DND-41 (cell line): ENCODE data around the gene NIPSNAP3A.

Experiments
- ATAC-seq: fragments of 200-7000 bp; cut with Tn5 transposase; 3 replicates; pipeline ENCODE4 v1.9.1; 2021; ENCODE audit warnings: low read depth; ENCODE audit not compliant: insufficient read depth
- DNase-seq: peaks from one replicate; pipeline ENCODE4 v3.0.0-alpha.2; 2020
- H2AFZ ChIP-seq: 2 replicates; pipeline ENCODE4 v1.6.0; 2012; ENCODE audit warnings: low read depth, low read length
- H3K27ac ChIP-seq: 2 replicates; pipeline ENCODE4 v1.5.1; 2012; ENCODE audit warnings: low read length, inconsistent platforms
- H3K27me3 ChIP-seq: fragments of 200-600 bp; sonication (generic); 2 replicates; pipeline ENCODE4 v1.6.0; 2012; ENCODE audit warnings: low read length, mild to moderate bottlenecking, inconsistent platforms; ENCODE audit not compliant: insufficient read depth, poor library complexity
- H3K36me3 ChIP-seq: 2 replicates; pipeline ENCODE4 v1.5.1; 2012; ENCODE audit warnings: low read length, inconsistent platforms; ENCODE audit not compliant: insufficient read depth
- H3K4me1 ChIP-seq: 2 replicates; pipeline ENCODE4 v1.5.1; 2012; ENCODE audit warnings: mild to moderate bottlenecking, low read length; ENCODE audit not compliant: insufficient read depth
- H3K4me2 ChIP-seq: 2 replicates; pipeline ENCODE4 v1.6.0; 2012; ENCODE audit warnings: mild to moderate bottlenecking, moderate library complexity, low read length, inconsistent platforms; ENCODE audit not compliant: insufficient read depth
- H3K4me3 ChIP-seq, 2 experiments: fragments of 200-600 bp in 1 of 2; shearing (Covaris generic) in 1 of 2; 2 replicates each; pipeline ENCODE4 v1.5.1; 2012 to 2016; ENCODE audit warnings: inconsistent platforms in 2 of 2, low read length in 2 of 2, mild to moderate bottlenecking in 2 of 2, low read depth in 1 of 2, moderate library complexity in 1 of 2
- H3K79me2 ChIP-seq: 2 replicates; pipeline ENCODE4 v1.6.0; 2012; ENCODE audit warnings: low read length, inconsistent platforms; ENCODE audit not compliant: insufficient read depth
- H3K9ac ChIP-seq: 2 replicates; pipeline ENCODE4 v1.6.0; 2012; ENCODE audit warnings: low read depth, mild to moderate bottlenecking, inconsistent platforms, low read length, moderate library complexity
- H3K9me3 ChIP-seq: 2 replicates; pipeline ENCODE4 v1.5.1; 2012; ENCODE audit warnings: low read length, moderate library complexity, mild to moderate bottlenecking, inconsistent platforms; ENCODE audit not compliant: insufficient read depth, severe bottlenecking
- H4K20me1 ChIP-seq: 2 replicates; pipeline ENCODE4 v1.6.0; 2012; ENCODE audit warnings: low read length; ENCODE audit not compliant: insufficient read depth
- EZH2 ChIP-seq: IDR thresholded peaks from 3 replicates; pipeline ENCODE4 v1.6.1; 2012; ENCODE audit warnings: borderline replicate concordance, low read depth, mild to moderate bottlenecking, moderate library complexity, low read length, inconsistent platforms; ENCODE audit not compliant: severe bottlenecking
- TF ChIP-seq, protein P1 (sequence below): IDR thresholded peaks from 2 replicates; pipeline ENCODE4 v1.5.1; 2012; ENCODE audit warnings: borderline replicate concordance, low read length, moderate library complexity, mild to moderate bottlenecking; ENCODE audit not compliant: poor library complexity, severe bottlenecking; ENCODE audit errors: extremely low read depth

NIPSNAP3A gene

DNA sequence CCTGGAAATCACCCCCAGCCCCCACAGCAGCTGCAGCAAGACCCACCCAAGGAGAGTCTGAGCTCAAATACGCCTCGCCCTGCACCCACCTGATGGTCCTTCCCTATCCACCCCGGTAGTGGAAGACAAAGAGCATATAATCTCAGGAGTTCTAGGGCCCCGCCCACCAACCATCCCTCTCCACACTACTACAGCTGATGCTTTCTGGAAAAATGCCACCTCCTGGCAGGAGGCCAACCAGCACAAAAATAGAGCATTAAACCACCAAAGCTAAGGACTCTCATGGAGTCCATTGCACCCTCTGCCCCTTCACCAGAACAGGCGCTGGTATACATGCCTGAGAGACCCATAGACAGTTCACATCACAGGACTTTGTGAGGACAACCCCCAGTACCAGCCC is 22.5 kb upstream of the NIPSNAP3A start:
- H3K4me1 ChIP-seq, result no peaks in the 10 kb centered on the region
- no peaks in the 10 kb centered on the region for H3K27me3 ChIP-seq
- no peak overlapping the region for H3K27ac ChIP-seq
- H2AFZ ChIP-seq, result no peak overlapping the region
- H3K4me3 ChIP-seq, result no peak overlapping the region
- no peak overlapping the region for H3K9ac ChIP-seq
- no peaks in the 10 kb centered on the region for H3K79me2 ChIP-seq
- H3K9me3 ChIP-seq, result no peaks in the 10 kb centered on the region
- no peak overlapping the region for H3K4me2 ChIP-seq
- ATAC-seq, result no peak
- TF ChIP-seq, protein P1, sequence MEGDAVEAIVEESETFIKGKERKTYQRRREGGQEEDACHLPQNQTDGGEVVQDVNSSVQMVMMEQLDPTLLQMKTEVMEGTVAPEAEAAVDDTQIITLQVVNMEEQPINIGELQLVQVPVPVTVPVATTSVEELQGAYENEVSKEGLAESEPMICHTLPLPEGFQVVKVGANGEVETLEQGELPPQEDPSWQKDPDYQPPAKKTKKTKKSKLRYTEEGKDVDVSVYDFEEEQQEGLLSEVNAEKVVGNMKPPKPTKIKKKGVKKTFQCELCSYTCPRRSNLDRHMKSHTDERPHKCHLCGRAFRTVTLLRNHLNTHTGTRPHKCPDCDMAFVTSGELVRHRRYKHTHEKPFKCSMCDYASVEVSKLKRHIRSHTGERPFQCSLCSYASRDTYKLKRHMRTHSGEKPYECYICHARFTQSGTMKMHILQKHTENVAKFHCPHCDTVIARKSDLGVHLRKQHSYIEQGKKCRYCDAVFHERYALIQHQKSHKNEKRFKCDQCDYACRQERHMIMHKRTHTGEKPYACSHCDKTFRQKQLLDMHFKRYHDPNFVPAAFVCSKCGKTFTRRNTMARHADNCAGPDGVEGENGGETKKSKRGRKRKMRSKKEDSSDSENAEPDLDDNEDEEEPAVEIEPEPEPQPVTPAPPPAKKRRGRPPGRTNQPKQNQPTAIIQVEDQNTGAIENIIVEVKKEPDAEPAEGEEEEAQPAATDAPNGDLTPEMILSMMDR, result no peak
- no peak for TF ChIP-seq EZH2
- no peaks in the 10 kb centered on the region for H3K36me3 ChIP-seq
- H4K20me1 ChIP-seq, result no peaks in the 10 kb centered on the region
- DNase-seq, result no peak

DNA sequence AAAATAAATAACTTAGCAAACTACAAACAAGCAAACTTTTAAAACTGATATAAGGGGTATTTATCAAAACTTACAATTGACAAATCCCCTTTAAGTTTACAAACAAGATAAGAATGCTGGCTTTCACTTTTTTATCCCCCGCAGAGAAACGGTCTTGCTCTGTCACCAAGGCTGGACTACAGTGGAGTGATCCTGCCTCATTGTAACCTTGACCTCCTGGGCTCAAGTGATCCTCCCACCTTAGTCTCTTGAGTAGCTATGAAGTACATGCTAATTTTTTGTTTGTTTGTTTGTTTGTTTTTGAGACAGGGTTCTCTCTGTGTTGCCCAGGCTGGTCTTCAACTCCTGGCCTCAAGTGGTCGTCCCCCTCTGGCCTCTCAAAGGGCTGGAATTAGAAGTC is 9.0 kb upstream of the NIPSNAP3A start:
- no peak for TF ChIP-seq EZH2
- TF ChIP-seq, protein P1, result no peak
- ATAC-seq (no peak), DNase-seq (no peak)
- no peaks in the 10 kb centered on the region for H3K9me3 ChIP-seq
- H3K27ac ChIP-seq, result no peak overlapping the region
- no peak overlapping the region for H3K4me2 ChIP-seq
- no peak overlapping the region for H3K9ac ChIP-seq
- no peaks in the 10 kb centered on the region for H4K20me1 ChIP-seq
- H3K27me3 ChIP-seq, result no peaks in the 10 kb centered on the region
- H3K79me2 ChIP-seq, result no peaks in the 10 kb centered on the region
- no peaks in the 10 kb centered on the region for H3K36me3 ChIP-seq
- no peak overlapping the region for H2AFZ ChIP-seq
- H3K4me1 ChIP-seq, result no peaks in the 10 kb centered on the region
- H3K4me3 ChIP-seq, result no peak overlapping the region

DNA sequence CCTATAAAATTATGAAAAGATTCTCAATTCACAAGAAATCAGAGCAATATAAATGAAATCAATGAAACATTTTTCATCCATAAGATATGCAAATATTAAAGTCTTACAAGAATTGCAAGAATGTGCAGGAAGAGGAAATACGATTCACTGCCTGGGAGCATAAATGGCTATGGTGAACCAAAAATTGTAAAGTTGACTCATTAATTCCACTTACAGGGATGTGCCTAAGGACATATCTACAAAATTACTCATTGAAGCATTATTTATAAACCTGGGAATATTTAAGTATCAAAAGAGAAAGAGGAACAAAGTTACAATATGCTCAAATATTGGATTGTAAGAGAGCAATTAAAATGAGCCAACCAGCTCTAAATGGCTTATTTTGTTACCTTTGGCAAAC is 6.9 kb upstream of the NIPSNAP3A start:
- no peak overlapping the region for H3K9ac ChIP-seq
- no peaks in the 10 kb centered on the region for H3K27me3 ChIP-seq
- H3K79me2 ChIP-seq, result no peaks in the 10 kb centered on the region
- no peaks in the 10 kb centered on the region for H3K36me3 ChIP-seq
- no peaks in the 10 kb centered on the region for H4K20me1 ChIP-seq
- H3K9me3 ChIP-seq, result no peaks in the 10 kb centered on the region
- H2AFZ ChIP-seq, result no peak overlapping the region
- ATAC-seq (no peak), DNase-seq (no peak)
- H3K4me3 ChIP-seq, result no peak overlapping the region
- TF ChIP-seq, protein P1, result no peak
- no peak for TF ChIP-seq EZH2
- H3K4me1 ChIP-seq, result no peaks in the 10 kb centered on the region
- no peak overlapping the region for H3K4me2 ChIP-seq
- no peak overlapping the region for H3K27ac ChIP-seq

DNA sequence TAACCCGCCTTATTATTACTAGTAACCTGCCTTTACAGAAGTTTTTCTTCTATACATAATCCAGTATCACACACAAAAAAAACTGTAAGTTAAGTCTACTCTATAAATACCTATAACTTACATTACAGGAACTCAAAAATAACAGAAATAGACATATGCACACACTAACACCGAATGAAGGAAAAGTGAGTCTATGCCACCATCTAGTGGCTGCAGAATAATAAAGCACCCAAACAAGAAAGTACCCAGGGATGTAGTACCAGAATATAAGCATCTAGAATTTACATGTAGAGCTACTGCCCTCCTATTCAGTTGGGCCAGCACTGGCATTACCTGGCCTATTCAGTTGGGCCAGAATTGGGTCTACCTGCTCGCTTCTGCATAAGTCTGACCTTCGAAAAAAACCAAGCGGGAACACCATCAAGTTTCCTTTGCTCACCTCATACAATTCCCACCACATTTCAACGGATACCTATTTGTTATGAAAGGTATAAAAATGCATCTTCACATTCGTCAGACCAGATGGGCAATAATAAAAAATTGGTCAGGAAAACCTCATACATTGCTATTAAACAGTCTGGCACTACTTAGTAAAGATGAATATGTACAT is 4.0 kb upstream of the NIPSNAP3A start:
- no peak overlapping the region for H3K9ac ChIP-seq
- no peaks in the 10 kb centered on the region for H3K9me3 ChIP-seq
- H3K27ac ChIP-seq, result no peak overlapping the region
- H3K4me2 ChIP-seq, result no peak overlapping the region
- H3K36me3 ChIP-seq, result no peaks in the 10 kb centered on the region; the same call in 1 of the 2 replicates
- H4K20me1 ChIP-seq, result no peaks in the 10 kb centered on the region
- peaks cover 14% of the 10 kb centered on the region for H3K4me1 ChIP-seq
- H3K79me2 ChIP-seq, result peaks cover 6% of the 10 kb centered on the region
- no peak overlapping the region for H3K4me3 ChIP-seq
- H3K27me3 ChIP-seq, result no peaks in the 10 kb centered on the region
- DNase-seq (peak; percentile 37), ATAC-seq (peak; percentile 41)
- no peak overlapping the region for H2AFZ ChIP-seq
- no peak for TF ChIP-seq EZH2
- TF ChIP-seq, protein P1, result peak; percentile 77
